HepG2 (cell line): ENCODE measurements around the gene FER1L5. TPM values are rescaled to one million over a fixed set of nuclear protein-coding genes. Genes with fewer than 3 reads are reported as not detected.
A peak's percentile ranks its signal among the peaks of the same experiment; 100 is the strongest.

Source experiments
- ATRX ChIP-seq: sonication (generic); formaldehyde crosslinking; IDR thresholded peaks from 2 replicates; pipeline ENCODE4 v1.4.0; 2020; ENCODE audit warnings: missing genetic modification reagents, borderline replicate concordance
- GLI4 ChIP-seq: sonication (generic); formaldehyde crosslinking; IDR thresholded peaks from 2 replicates; pipeline ENCODE4 v1.5.1; 2020; ENCODE audit warnings: missing genetic modification reagents, mild to moderate bottlenecking, moderate library complexity, borderline replicate concordance
- GRHL1 ChIP-seq: sonication (generic); formaldehyde crosslinking; conservative IDR thresholded peaks from 2 replicates; pipeline ENCODE4 v1.8.0; 2022; ENCODE audit warnings: missing genetic modification reagents
- NRL ChIP-seq: sonication (generic); formaldehyde crosslinking; IDR thresholded peaks from 2 replicates; pipeline ENCODE4 v1.5.0; 2020; ENCODE audit warnings: missing genetic modification reagents, mild to moderate bottlenecking, moderate library complexity, borderline replicate concordance
- PAF1 ChIP-seq: IDR thresholded peaks from 2 replicates; pipeline ENCODE4 v1.6.1; 2016; ENCODE audit warnings: missing genetic modification reagents, missing compliant biosample characterization
- RAD21 ChIP-seq: fragments of 450-650 bp; formaldehyde crosslinking; IDR thresholded peaks from 2 replicates; pipeline ENCODE4 v1.5.0; 2020; ENCODE audit warnings: mild to moderate bottlenecking
- ZFYVE20 ChIP-seq: sonication (generic); formaldehyde crosslinking; IDR thresholded peaks from 2 replicates; pipeline ENCODE4 v1.8.0; 2023; ENCODE audit warnings: low read depth, mild to moderate bottlenecking, moderate library complexity, missing genetic modification reagents, borderline replicate concordance
- ZNF570 ChIP-seq: sonication (generic); formaldehyde crosslinking; IDR thresholded peaks from 2 replicates; pipeline ENCODE4 v1.4.0; 2020; ENCODE audit warnings: mild to moderate bottlenecking, missing genetic modification reagents, borderline replicate concordance
- ZNF646 ChIP-seq: sonication (generic); formaldehyde crosslinking; IDR thresholded peaks from 2 replicates; pipeline ENCODE4 v1.9.0; 2021; ENCODE audit warnings: mild to moderate bottlenecking, missing genetic modification reagents
- polyA plus RNA-seq, 8 experiments: library from polyadenylated mRNA; depleted of rRNA in 3 of 8; stranded (reverse) in 7 of 8; unstranded in 1 of 8; fragments of >200 nt; fragmentation: Illumina TruSeq in 4 of 8; extraction: Trizol in 4 of 8; gene quantifications; 2 replicates each; pipeline versions ENCODE4 v1.2.1 to v1.2.3, GENCODE V29; 2011 to 2016; ENCODE audit warnings: low read depth in 4 of 8, missing spikeins in 1 of 8, mixed read lengths in 1 of 8; ENCODE audit not compliant: insufficient read depth in 1 of 8
- total RNA-seq, 5 experiments: library from RNA; depleted of rRNA; stranded (reverse); fragments of >200 nt; fragmentation: Illumina TruSeq; extraction: Trizol; gene quantifications; 2 replicates each; pipeline ENCODE4 v1.2.3, GENCODE V29; 2016; ENCODE audit warnings: low read depth in 1 of 5
- TF ChIP-seq, protein P1 (sequence below): sonication (generic); formaldehyde crosslinking; IDR thresholded peaks from 2 replicates; pipeline ENCODE4 v1.4.0; 2020; ENCODE audit warnings: missing genetic modification reagents, mild to moderate bottlenecking, borderline replicate concordance
- TF ChIP-seq, protein P2 (sequence below): sonication (generic); formaldehyde crosslinking; IDR thresholded peaks from 2 replicates; pipeline ENCODE4 v1.4.0; 2020; ENCODE audit warnings: missing genetic modification reagents

FER1L5 gene
- total and polyA plus RNA-seq, 2 of the 13 experiments (the other 11 are each of a cell fraction or from before 2014, with no cell fraction given) = 0.02 to 0.08 TPM

GRCh38 chr2:96638144-96639121, 4.1 kb upstream of the FER1L5 start, which contains the start of gene KANSL3 (continued):
- TF ChIP-seq RAD21 (CRISPR knock-in tag) (peak; percentile 82), NRL (CRISPR knock-in tag) (peak; percentile 76), GLI4 (CRISPR knock-in tag) (peak; percentile 93; the same call in 1 of the 2 replicates), PAF1 (no peak), GRHL1 (CRISPR knock-in tag) (no peak), ZFYVE20 (0 out of 2 replicates have a peak, but pooled peaks have one; percentile 52), ZNF570 (CRISPR knock-in tag) (no peak), ATRX (CRISPR knock-in tag) (no peak), ZNF646 (CRISPR knock-in tag) (no peak)
- TF ChIP-seq, protein P1, sequence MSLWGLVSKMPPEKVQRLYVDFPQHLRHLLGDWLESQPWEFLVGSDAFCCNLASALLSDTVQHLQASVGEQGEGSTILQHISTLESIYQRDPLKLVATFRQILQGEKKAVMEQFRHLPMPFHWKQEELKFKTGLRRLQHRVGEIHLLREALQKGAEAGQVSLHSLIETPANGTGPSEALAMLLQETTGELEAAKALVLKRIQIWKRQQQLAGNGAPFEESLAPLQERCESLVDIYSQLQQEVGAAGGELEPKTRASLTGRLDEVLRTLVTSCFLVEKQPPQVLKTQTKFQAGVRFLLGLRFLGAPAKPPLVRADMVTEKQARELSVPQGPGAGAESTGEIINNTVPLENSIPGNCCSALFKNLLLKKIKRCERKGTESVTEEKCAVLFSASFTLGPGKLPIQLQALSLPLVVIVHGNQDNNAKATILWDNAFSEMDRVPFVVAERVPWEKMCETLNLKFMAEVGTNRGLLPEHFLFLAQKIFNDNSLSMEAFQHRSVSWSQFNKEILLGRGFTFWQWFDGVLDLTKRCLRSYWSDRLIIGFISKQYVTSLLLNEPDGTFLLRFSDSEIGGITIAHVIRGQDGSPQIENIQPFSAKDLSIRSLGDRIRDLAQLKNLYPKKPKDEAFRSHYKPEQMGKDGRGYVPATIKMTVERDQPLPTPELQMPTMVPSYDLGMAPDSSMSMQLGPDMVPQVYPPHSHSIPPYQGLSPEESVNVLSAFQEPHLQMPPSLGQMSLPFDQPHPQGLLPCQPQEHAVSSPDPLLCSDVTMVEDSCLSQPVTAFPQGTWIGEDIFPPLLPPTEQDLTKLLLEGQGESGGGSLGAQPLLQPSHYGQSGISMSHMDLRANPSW (CRISPR knock-in tag) = peak; percentile 94; the same call in 1 of the 2 replicates
- TF ChIP-seq, protein P2, sequence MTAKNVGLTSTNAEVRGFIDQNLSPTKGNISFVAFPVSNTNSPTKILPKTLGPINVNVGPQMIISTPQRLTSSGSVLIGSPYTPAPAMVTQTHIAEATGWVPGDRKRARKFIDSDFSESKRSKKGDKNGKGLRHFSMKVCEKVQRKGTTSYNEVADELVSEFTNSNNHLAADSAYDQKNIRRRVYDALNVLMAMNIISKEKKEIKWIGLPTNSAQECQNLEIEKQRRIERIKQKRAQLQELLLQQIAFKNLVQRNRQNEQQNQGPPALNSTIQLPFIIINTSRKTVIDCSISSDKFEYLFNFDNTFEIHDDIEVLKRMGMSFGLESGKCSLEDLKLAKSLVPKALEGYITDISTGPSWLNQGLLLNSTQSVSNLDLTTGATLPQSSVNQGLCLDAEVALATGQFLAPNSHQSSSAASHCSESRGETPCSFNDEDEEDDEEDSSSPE = peak; percentile 91
